Measurements from ENCODE around the gene SCYL1.
A peak's percentile ranks its signal among the peaks of the same experiment; 100 is the strongest.

SCYL1 gene

DNA sequence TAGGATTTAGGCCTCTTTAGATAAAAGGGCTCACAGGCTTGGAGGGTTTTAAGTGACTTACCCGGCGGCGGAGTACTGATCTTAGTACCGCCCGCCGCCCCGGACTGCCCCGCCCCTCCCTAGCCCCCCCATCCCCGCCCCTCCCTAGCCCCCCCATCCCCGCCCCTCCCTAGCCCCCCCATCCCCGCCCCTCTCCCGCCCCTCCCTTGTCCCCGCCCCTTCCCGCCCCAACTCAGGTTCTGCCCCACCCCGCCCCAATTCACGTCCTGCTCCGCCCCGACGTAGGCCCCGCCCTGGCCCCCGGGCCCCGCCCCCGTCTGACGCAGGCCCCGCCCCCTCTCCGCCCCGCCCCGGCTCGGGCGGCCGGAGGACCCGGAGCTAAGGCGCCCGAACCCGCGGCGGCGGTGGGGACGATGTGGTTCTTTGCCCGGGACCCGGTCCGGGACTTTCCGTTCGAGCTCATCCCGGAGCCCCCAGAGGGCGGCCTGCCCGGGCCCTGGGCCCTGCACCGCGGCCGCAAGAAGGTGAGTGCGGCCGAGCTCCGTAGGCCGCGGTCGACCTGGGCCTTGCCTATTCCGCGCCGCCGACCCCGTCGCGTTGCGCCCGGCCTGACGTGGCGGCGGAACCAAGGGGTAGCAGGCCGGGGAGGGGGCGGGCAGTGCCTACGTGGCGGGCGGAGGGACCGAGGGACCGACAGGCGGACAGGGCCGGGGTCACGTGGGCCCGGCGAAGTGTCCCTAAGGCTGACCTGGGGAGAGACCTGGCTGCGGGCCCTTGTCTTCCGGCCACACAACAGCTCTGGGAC lies at the start of gene SCYL1:
Gene SCYL1, plus strand, starts transcription at position 343 of the 805 bp plus-strand sequence. Its CDS starts 71 bp downstream, at position 414.
- DNase-seq (ENCODE audit: low read depth in 2 of 2) = peak; percentile 70 to 77

DNA sequence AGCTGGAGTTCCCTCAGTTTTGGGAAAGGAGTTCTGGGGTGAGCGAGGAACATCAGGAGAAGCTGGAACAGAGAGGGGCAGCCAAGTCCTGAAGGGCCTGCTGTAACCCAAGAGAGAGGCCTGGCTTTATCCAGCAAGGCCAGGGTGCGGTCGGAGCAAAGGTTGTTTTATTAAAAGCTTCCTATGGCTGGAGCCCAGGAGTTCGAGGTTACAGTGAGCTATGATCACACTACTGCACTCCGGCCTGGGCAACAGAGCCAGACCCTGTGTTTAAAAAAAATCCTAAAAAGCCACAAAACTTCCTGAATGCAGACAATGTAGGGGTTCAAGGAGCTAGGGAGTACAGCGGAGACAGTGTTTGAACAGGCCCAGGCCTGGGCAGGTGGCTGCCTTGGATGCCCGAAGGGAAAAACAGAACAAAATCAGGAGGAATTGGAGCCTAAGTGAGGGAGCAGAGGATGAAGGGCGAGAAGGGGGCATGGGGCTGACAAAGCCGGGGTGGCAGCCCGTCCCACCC lies 48.2 kb upstream of the SCYL1 start:
- no peak for DNase-seq (ENCODE audit: low read depth in 2 of 2)

DNA sequence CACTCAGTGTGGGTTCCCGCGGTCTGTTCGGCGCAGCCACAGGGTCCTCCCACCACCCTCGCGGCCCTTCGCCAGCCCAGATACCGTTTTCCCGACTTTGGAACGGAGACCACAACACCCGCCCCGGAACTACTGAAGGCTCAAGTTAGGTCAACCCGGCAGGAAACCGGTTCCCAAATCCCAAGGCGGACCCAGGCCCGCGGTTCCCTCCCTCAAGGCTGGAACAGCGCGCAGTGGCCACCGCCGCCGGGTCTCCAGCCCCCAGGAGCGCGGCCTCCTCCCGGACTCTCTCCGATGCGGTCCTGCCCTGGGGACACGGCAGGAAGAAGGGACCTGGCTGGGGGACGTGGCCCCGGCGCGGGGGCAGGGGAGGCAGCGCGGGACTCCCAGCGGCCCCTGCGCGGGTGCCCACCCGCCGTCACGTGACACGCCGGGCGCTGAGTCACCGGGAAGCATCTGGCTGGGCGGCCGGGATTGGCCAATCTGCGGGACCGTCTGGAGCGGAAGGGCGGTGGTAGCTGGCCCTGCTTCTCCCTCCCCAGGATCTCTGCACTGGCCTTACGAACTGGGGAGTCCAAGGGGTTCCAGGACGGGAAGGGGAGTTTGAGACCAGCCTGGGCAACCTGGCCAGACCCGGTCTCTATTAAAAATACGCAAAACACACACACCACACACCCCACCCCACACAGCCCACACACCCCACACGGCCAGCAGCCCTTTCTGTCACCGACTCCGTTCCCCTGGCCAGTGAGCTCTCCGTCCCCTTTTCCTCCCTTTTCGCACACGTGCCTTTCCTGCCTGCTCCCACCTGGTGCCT lies 47.5 kb upstream of the SCYL1 start:
- peak; percentile 84 to 85 for DNase-seq (ENCODE audit: low read depth in 2 of 2)

DNA sequence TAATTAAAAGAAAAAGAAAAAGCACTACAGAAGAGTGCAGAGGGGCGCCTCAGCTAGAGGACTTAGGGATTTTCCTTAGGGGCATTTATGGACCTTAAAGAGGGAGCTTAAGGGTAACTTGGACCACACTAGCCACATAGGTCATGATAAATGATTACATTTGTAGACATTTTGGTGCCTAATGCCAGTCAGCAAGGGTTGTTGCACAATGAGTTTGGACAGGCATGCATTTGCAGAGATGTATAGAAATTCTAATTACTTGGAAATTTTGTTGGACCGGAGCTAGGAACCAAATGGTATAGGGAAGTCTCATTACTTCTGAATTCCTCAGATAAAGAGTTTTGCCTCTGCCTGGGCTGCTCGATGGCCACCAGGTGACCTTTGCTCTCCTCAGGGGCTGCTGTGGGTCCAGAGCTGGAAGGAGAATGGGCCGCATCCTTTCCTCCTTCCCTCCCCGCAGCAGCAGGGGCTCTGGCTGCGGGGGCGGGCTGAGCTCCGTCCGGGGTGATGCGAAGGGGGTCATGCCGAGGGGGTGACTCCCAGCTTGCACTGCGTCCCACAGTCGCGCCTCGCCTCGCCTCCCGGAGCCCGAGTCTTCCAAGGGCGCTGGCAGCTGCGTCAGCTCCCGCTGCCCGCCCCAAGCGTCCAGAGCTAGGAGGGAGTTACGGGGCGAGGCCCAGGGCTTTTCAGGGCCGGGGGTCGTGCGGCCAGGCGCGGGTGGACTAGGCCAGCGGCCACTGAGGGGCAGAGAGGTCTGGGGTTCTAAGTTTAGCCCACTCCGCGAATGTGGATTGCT lies 46.3 kb upstream of the SCYL1 start:
- DNase-seq (ENCODE audit: low read depth in 2 of 2) = no peak

DNA sequence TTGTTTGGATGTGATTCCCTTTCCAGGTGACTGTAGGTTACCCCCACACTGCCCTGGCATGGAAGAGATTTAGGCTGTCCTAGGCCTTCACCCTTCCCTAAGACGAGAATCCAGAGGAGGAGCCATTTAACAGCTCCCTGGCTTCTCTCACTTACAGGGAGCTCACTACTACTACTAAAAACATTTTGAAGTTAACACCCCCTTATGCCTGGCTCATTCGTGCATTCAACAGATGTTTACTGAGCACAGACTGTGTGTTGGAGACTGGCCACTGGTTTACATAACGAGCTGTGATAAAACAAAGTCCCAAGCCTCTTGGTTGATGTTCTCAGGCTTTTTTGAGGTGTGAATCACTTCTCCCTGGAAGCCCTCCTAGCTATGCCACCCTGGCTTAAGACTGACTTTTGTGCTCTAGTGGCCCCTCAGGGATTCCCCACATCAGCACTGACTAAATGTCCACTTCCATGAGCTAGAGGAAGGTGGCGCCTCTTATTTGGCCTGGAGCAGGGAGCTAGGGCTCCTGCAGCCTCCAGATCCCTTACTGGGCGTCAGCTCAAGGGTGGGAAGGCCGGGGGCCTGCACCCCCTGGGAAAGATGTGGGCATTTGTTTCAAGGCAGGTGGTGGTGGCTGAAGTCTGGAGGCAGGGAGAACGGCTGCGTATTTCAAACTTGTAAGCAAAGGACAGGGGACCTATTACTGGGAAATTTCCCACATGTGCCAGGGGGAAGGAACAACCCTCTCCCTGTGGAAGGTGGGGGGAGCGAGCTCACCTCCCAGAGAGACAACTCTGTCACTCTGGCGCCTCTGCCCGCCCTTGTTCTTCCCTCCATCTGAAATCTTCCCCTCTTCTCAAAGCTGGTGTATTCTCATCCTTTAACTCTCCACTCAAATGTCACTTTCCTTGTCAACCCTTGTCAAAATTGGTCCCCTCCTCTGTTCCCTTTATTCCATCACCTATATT lies 45.4 kb upstream of the SCYL1 start:
- DNase-seq (ENCODE audit: low read depth in 2 of 2) = no peak

DNA sequence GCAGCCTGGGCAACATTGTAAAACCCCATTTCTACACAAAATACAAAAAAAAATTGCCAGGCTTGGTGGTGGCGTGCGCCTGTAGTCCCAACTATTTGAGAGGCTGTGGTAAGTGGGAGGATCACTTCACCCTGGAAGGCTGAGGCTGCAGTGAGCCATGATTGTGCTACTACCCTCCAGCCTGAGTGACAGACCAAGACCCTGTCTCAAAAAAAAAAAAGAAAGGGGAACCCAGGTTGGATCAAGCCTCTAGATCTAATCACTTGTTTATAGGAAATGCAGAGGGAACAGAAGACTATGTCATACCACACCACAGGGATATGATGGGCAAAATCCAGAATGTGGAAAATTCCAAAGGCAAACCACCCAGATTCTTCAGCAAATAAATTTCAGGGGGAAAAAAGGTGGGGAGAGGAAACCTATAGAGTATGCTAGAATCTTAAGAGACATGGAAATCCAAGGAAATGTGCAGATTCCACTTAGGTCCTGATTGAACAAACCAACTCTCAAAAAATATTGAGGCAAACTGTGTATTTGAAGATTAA lies 42.5 kb upstream of the SCYL1 start:
- DNase-seq (ENCODE audit: low read depth in 2 of 2) = no peak

DNA sequence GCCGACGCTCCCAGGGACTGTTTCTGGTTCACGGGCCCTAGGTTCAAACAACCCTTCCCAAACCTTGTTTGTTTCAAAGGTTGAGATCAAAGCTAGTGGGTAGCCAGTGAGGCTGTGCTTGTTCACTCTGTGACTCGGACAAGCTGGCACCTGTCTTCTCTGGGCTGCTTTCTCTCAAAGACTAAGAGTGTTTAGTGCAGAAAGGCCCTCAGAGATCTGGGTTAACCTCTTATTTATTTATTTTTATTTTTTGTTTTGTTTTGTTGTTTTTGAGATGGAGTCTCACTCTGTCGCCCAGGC lies 39.0 kb upstream of the SCYL1 start:
- no peak for DNase-seq (ENCODE audit: low read depth in 2 of 2)

DNA sequence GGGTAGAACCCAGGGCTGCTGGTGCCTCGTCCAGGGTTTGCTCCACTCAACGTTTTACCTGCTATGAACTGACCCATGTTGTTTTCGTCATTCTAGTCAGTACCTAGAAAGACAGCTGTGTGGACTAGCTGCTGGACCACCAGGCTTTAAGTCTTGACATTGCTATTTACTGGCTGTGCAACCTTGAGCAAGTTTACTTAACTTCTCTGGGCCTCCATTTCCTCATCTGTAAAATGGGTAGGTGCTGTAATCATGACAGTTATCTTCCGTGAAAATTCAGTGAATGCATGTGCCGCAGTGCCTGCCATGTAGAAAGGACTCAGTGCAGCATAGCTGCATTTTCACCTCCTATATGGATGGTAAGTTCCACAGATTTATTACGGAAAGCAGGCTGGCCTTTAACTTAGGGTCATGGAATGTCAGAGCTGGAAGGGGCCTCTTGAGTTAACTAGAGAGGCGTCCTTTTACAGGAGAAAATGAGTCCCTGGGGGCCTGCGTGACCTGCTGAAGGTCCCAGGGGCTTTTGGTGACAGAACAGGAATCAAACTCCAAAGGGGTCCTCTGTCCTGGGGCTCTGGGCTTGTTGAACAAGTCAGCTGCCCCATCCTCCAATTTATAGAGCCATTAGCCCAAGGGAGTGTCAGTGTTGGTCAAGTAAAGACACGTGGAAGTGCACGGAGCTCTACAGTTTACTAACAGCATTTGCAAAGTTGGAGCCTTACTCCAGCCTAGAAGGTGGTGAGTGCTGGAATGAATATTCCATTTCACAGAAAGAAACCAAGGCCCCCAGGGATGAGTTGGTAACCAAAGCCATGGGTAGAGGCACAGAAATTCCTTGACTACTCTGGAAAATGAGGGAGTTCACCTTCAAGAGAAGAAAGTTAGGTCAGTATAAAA lies 38.1 kb upstream of the SCYL1 start:
- no peak for DNase-seq (ENCODE audit: low read depth in 2 of 2)

DNA sequence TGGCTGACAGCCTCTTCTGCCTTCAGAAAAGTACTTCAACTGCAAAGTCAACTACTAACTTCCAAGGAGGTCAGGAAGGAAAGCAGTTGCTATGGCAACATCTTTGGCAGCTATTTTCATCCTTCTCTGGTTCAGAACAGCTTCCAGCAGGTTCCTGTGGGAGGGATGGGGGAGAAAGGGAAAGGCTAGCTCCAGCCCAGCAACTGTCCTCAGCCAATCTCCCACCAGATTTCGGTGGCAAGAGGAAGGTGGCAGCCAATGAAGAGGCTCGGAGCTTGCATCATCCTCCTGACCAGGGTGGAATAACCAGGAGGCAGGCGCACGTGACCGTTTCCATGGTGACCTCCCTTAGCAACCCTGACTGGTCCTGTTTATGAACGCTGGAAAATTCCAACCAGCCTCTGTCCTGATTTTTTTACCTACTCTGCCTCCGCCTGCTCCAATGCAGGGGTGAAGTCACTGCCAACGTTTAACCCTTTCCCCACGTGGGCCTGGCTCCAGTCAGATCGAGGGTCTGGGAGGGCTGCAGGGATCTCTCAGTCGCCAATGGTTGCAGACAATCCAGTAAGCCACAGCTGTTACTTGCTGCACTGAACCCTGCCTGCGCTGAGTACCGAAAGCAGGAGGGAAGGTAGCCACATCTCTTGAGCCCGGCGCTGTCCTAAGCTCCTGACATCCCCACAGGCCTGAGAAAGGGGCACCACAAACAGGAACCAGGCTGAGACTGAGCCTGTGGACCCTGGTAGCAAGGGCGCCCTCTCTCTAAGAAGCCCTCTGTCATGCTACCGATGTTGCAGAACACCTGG lies 37.2 kb upstream of the SCYL1 start:
- no peak for DNase-seq (ENCODE audit: low read depth in 2 of 2)

DNA sequence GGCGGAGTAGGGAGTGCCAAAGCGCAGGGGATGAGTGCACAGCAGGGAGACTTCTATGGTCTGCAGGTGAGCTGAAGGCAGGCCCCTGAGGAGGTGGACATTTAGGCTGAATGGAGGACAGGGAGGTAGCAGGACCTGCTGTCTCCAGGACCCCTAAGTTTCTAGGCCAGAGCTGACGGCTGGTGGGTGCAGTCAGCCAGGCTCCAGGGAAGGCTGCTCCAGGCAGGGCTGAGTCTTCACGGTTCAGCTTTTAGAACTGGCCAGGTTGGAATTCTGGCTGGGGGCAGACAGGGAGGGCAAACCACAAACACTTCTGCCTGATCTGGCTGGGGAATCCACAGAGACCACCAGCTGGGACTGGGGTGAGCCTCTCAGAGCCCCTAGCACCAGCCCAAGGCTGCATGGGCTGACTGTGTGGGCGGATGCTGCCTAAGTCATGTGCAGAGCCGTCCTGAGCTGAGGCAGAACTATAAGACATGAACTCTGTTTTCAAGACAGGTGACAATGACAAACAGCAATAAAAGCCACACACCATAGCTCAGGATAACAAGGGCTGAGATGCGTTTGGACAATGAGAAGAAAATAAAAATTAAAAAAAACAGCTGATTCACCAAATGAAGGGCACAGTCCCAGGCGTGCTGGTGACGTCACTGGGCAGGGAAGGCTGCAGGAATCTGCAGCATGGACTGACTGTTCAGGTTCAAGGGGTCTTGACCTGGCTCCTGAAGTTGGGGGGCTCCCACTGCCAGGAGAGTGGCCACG lies 36.4 kb upstream of the SCYL1 start:
- no peak for DNase-seq (ENCODE audit: low read depth in 2 of 2)

DNA sequence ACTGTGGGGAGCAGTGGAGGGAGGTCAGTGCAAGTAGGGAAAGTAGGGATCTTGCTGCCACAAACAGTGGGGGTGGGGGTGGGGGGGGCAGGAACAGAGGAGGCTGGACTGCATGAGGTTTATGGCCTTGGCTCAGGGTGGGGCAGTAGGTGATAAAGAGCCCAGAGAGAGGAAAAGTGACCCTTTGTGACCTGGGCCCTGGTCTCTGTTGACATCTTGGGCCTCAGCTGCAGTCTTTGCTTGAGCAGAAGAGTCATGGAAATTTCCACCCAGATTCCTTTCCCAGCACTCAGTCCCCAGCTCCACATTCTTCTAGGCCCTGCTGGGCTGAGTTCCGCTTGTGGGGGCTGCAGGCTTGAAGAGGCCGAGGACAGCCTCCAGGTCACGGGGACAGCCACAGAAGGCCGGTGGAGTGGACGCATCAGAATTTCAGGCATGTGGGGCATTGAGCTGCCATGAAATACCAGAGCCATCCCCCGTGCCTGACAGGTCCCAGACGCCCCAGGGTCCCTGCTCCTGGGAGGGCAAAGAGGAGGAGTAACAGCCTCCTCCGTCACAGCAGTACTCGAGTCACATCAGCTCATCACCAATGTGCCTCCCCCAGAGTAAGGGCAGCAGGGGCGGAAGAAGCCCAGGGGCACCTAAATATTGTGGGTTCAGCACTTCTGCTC lies 35.7 kb upstream of the SCYL1 start:
- no peak for DNase-seq (ENCODE audit: low read depth in 2 of 2)

DNA sequence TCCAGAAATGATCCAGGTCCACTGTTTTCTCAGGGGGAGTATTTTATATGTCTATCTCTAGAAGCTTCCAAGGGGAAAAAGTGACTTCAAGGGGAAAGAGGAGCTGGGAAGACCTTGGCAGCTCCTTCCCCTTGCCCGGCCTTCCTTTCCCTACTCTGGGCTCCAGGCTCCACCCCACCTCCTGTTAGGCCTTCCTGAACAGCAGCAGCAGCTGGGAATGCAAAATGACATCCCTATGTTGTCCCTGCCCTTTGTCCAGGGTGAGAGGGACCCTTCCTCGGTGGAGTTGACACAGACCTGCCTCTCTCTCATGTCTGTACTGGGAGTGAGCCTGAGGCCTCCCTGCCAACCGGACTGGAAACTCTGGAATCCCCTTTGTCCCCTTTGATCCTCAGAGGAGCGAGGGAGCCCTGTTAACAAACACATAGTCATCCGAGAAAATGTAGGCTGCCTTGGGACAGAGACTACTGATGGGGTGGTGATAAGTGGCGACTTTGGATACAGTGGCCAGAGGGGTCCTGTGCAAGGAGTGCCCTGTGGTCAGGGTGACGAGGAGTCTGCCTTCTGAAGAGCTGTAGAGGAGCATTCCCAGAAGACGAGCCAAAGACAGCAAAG lies 35.1 kb upstream of the SCYL1 start:
- DNase-seq (ENCODE audit: low read depth in 2 of 2) = no peak

DNA sequence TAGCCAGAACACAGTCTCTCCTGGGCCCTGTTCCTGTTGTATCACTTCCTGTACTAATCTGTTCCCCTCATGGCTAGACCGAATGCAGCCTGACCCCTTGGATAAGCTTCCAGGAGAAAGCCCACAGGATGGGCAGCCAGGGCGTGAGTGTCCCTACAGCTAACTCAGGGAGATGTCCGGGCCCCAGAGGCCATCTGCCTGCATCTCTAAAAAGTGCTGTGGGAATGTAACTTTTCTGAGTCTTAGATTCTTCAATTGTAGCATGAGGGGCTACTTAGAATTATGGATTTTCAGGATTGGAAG lies 33.8 kb upstream of the SCYL1 start:
- no peak for DNase-seq (ENCODE audit: low read depth in 2 of 2)

DNA sequence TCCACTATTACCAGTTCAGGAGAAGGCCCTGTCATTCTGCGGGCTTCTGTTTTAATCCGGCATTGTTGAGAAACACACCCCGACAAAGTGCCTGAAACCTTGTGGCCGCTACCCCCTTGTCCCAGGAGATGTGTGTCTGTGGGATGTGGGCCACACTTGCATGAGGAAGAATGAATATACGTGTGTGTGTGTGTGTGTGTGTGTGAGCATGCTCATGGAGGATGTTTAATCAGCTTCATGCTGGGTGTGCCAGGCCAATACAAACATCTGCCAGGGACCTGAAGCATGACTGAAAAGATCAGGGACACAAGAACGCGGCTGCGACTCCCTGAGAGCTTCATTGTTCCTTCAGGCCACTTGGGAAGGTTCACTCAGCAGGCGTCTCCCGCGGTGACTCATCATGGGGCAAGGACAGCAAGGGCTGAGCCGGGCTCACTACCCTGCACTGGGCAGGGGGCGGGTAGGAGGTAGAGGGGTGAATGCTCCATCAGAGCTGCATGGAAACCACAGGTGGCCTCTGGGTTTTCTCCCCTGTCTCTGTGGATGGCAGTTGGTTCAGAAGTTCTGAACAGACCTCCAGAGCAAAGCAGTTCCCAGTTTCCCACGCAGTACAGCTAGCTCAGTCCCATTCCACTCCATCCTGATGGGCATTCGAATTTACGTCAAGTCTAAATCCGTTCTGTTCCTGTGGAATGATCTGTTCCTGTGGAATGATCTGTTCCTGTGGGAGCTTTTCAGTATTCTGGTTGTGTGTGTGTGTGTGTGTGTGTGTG lies 33.1 kb upstream of the SCYL1 start:
- DNase-seq (ENCODE audit: low read depth in 2 of 2) = no peak

DNA sequence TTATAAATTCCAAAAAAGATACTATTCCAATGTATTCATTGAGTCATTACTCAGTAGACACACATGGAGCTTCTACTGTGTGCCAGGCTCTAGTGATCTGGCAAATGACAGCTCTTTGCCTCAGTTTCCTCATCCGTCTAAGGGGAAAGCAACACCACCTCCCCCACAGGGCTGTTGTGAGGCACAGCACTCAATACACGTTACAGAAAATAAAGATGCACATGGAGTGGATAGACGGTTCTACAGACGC lies 32.6 kb upstream of the SCYL1 start:
- no peak for DNase-seq (ENCODE audit: low read depth in 2 of 2)

DNA sequence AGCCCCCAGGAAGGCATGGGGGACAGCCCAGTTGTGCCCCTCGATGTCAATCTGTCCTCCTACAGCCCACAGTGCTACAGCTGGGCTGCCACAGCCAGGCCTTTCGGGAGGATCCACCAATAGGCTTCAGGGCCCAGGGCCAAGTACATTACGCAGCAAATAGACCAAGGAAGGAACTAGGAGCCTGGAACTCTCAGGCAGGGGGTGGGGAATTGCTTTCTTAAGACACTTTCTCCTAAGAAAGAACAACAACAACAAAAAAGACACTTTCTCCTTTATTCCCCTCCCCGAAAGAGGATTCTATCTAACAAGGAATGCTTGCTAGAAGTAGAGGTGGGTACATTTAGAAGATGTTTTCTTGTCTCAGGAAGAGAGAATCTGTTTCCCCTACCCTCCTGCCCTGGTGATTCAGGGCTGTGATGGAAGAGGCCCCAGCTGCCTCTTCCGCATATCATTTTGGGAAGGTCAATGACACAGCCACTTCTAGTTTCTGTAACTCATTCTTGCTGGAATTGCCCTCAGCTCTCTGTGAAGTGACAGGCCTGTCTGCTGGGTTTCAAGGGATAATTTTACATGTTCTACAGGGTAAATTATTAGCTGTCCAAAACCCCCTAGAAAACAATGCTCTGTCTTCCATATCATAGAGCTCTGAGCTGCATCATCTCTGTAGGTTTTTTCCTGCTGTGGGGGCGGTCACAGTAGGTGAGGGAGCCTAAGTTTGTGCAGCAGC lies 32.1 kb upstream of the SCYL1 start:
- no peak for DNase-seq (ENCODE audit: low read depth in 2 of 2)

All from stimulated activated CD8-positive, alpha-beta memory T cell treated with anti-CD3 and anti-CD28 coated beads, Interleukin-7, amount 100 ng/mL, for 1 hour (primary cell).